ENCODE measurements around the gene MYO1D. TPM values are rescaled to one million over a fixed set of nuclear protein-coding genes. Genes with fewer than 3 reads are reported as not detected.

MYO1D gene
- total and polyA plus RNA-seq, 2 of the 13 experiments (the other 11 are each of a cell fraction or from before 2014, with no cell fraction given), result 13.2 to 17.3 TPM

DNA sequence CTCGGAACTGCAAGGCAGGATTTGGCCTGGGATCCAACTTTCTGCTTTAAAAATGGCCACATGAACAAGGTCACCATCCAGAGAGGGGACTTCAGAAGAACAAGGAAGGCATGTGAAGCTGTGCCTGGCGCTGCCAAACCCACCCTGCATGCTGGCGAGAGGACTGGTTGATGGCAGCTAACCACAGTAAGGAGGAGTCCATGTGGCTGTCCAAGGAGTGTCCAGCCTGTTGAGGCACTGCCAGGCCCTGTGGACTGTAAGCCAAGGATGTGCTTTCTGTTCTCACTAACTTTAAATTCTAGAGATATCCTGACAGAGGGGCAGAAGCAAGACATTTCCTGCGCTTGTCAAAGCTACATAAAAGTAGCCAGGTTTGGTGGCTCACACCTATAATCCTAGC lies 349.8 kb downstream of the MYO1D start:
- DNase-seq (ENCODE audit: low spot score), result no peak
- Histone ChIP-seq H4K20me1 (ENCODE audit: insufficient read depth, low read length) (no peaks in the 10 kb centered on the region), H3K27ac (ENCODE audit: extremely low read length, insufficient read depth, low read length) (no peak overlapping the region), H3K27me3 (ENCODE audit: control insufficient read depth in 1 of 2, insufficient read depth in 2 of 2, low read length in 2 of 2) (no peaks in the 10 kb centered on the region), H3K4me2 (ENCODE audit: low read depth, low read length) (no peak overlapping the region), H3K36me3 (replicated peaks in 1 of 2; ENCODE audit: control insufficient read depth in 1 of 2, insufficient read depth in 2 of 2, low read length in 2 of 2) (no peaks in the 10 kb centered on the region), H2AFZ (ENCODE audit: low read length) (no peak overlapping the region), H3K79me2 (ENCODE audit: insufficient read depth, low read length) (no peaks in the 10 kb centered on the region), H3K4me3 (replicated peaks in 1 of 3; ENCODE audit: insufficient read depth in 1 of 3, low read depth in 2 of 3, low read length in 3 of 3) (no peak overlapping the region), H3K9me3 (ENCODE audit: low read length) (no peaks in the 10 kb centered on the region), H3K4me1 (ENCODE audit: insufficient read depth, low read length) (no peaks in the 10 kb centered on the region), H3K9ac (ENCODE audit: insufficient read depth, low read depth, low read length) (no peak overlapping the region)
- no peak for ATAC-seq
- FAIRE-seq, result no peak
- intact Hi-C loops (cut with micrococcal nuclease; ENCODE audit: unreplicated experiment) (no loop called here), in situ Hi-C loops (cut with HindIII; ENCODE audit: extremely low pct_ligation_motif_present, low pct_unique_long_range_greater_than_20kb) (no loop called here)
- no TSS peak for BruUV-seq (replicated peaks)
- WGBS (ENCODE audit: low lambda C conversion rate), result 97% methylated on average over 4 of the region's 4 CpGs
- CTCF ChIA-PET (ENCODE audit: low intra/inter-chr PET ratio, low total read pairs), result no interaction called here
- POLR2A ChIA-PET, result no interaction called here
- TF ChIP-seq ZNF615 (CRISPR knock-in tag; IDR thresholded peaks at IDR 0.05; ENCODE audit: borderline replicate concordance) (no peak), ZNF629 (CRISPR knock-in tag; conservative IDR thresholded peaks at IDR 0.05) (no peak), ZNF34 (CRISPR knock-in tag; IDR thresholded peaks at IDR 0.05; ENCODE audit: borderline replicate concordance) (no peak), NFE2 (CRISPR knock-in tag; IDR thresholded peaks at IDR 0.05) (no peak), MBNL3 (CRISPR knock-in tag; conservative IDR thresholded peaks at IDR 0.05) (no peak), PPARG (CRISPR knock-in tag; conservative IDR thresholded peaks at IDR 0.05) (no peak), PHF5A (CRISPR knock-in tag; IDR thresholded peaks at IDR 0.05; ENCODE audit: low read depth, unreplicated experiment) (no peak), KDM5A (IDR thresholded peaks at IDR 0.05; ENCODE audit: borderline replicate concordance, low read length) (no peak), PHF8 (CRISPR knock-in tag; IDR thresholded peaks at IDR 0.05) (no peak), IRX3 (CRISPR knock-in tag; IDR thresholded peaks at IDR 0.05; ENCODE audit: borderline replicate concordance, low read depth) (no peak), RAD21 (CRISPR knock-in tag; IDR thresholded peaks at IDR 0.05) (no peak), ZNF496 (CRISPR knock-in tag; IDR thresholded peaks at IDR 0.05; ENCODE audit: insufficient replicate concordance) (no peak), ZNF672 (CRISPR knock-in tag; IDR thresholded peaks at IDR 0.05) (no peak), ZNF770 (CRISPR knock-in tag; IDR thresholded peaks at IDR 0.05) (no peak), GPBP1L1 (CRISPR knock-in tag; IDR thresholded peaks at IDR 0.05) (no peak)
- TF ChIP-seq, protein P1, sequence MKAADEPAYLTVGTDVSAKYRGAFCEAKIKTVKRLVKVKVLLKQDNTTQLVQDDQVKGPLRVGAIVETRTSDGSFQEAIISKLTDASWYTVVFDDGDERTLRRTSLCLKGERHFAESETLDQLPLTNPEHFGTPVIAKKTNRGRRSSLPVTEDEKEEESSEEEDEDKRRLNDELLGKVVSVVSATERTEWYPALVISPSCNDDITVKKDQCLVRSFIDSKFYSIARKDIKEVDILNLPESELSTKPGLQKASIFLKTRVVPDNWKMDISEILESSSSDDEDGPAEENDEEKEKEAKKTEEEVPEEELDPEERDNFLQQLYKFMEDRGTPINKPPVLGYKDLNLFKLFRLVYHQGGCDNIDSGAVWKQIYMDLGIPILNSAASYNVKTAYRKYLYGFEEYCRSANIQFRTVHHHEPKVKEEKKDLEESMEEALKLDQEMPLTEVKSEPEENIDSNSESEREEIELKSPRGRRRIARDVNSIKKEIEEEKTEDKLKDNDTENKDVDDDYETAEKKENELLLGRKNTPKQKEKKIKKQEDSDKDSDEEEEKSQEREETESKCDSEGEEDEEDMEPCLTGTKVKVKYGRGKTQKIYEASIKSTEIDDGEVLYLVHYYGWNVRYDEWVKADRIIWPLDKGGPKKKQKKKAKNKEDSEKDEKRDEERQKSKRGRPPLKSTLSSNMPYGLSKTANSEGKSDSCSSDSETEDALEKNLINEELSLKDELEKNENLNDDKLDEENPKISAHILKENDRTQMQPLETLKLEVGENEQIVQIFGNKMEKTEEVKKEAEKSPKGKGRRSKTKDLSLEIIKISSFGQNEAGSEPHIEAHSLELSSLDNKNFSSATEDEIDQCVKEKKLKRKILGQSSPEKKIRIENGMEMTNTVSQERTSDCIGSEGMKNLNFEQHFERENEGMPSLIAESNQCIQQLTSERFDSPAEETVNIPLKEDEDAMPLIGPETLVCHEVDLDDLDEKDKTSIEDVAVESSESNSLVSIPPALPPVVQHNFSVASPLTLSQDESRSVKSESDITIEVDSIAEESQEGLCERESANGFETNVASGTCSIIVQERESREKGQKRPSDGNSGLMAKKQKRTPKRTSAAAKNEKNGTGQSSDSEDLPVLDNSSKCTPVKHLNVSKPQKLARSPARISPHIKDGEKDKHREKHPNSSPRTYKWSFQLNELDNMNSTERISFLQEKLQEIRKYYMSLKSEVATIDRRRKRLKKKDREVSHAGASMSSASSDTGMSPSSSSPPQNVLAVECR (CRISPR knock-in tag; IDR thresholded peaks at IDR 0.05; ENCODE audit: borderline replicate concordance), result no peak
- TF ChIP-seq, protein P2, sequence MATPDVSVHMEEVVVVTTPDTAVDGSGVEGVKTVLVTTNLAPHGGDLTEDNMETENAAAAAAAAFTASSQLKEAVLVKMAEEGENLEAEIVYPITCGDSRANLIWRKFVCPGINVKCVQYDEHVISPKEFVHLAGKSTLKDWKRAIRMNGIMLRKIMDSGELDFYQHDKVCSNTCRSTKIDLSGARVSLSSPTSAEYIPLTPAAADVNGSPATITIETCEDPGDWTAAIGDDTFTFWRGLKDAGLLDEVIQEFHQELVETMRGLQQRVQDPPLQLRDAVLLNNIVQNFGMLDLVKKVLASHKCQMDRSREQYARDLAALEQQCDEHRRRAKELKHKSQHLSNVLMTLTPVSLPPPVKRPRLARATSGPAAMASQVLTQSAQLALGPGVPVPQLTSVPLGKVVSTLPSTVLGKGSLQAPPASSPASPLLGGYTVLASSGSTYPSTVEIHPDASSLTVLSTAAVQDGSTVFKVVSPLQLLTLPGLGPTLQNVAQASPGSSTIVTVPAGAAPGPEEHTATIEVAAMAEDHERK (CRISPR knock-in tag; IDR thresholded peaks at IDR 0.05; ENCODE audit: low read depth), result no peak

Measured in HepG2 (cell line).